AG04449 (cell line): Measurements from ENCODE around the gene DNMT1.

ENCODE experiments used
- CTCF ChIA-PET: fragments of 350-600 bp; formaldehyde crosslinking; extraction: SDS; loops from one replicate; lab custom pipeline; 2021; ENCODE audit warnings: antibody characterized with exemption; lab: Yijun Ruan, JAX
- POLR2A ChIA-PET: fragments of 400-600, 350-600 bp; formaldehyde crosslinking; extraction: SDS; loops from one replicate; lab custom pipeline; 2020; ENCODE audit warnings: antibody characterized with exemption, inconsistent platforms; lab: Yijun Ruan, JAX
- DNase-seq: peaks from one replicate; pipeline ENCODE4 v3.0.0-alpha.2; 2010; ENCODE audit warnings: low read depth, low spot score
- H3K4me3 ChIP-seq: 2 replicates; pipeline ENCODE4 v1.5.1; 2011; ENCODE audit warnings: low read depth, mild to moderate bottlenecking, control low read depth, low read length
- TF ChIP-seq, protein P1 (sequence below): IDR thresholded peaks from one replicate; pipeline ENCODE4 v1.5.1; 2011; ENCODE audit warnings: mild to moderate bottlenecking, moderate library complexity, low read length, control low read depth, inconsistent platforms; ENCODE audit not compliant: insufficient read depth; ENCODE audit errors: missing control alignments

DNMT1 gene

DNA sequence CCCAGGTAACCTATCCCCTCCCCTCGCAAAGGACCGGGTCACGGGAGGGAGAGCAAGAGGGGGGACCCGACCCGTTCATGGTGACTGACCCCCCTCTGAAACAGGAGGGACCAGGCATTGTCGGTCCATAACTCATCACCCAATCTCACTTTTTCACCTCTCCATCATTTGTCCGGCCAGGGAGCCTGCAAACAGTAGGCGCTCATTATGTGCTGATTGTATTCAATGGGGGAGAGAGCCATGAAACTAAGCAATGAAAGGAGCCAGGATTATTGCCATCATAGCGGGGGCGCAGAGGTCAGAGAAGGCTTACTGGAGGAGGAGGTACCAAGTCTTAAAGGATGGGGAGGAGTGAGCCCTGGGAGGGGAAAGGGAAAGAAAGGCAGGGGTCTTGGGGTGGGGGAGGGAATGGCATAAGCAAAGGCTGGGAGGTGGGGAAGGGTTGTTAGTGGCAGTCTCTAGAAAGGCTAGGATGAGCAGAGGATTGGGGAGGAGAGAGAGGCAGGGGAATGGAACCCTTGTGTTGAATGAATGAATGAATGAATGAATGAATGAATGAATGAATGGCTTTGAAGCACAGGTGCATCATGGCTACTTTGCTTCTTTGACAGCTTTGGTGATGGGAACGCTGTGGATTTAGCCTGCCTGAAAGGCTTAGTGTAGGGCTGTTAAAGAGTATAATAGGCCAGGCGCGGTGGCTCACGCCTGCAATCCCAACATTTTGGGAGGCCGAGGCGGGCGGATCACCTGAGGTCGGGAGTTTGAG lies 107.3 kb downstream of the DNMT1 start:
- DNase-seq = no peak
- peak overlapping the region; percentile 89 for H3K4me3 ChIP-seq
- TF ChIP-seq, protein P1, sequence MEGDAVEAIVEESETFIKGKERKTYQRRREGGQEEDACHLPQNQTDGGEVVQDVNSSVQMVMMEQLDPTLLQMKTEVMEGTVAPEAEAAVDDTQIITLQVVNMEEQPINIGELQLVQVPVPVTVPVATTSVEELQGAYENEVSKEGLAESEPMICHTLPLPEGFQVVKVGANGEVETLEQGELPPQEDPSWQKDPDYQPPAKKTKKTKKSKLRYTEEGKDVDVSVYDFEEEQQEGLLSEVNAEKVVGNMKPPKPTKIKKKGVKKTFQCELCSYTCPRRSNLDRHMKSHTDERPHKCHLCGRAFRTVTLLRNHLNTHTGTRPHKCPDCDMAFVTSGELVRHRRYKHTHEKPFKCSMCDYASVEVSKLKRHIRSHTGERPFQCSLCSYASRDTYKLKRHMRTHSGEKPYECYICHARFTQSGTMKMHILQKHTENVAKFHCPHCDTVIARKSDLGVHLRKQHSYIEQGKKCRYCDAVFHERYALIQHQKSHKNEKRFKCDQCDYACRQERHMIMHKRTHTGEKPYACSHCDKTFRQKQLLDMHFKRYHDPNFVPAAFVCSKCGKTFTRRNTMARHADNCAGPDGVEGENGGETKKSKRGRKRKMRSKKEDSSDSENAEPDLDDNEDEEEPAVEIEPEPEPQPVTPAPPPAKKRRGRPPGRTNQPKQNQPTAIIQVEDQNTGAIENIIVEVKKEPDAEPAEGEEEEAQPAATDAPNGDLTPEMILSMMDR = no peak
- ChIA-PET CTCF (no interaction called here), POLR2A (no interaction called here)

DNA sequence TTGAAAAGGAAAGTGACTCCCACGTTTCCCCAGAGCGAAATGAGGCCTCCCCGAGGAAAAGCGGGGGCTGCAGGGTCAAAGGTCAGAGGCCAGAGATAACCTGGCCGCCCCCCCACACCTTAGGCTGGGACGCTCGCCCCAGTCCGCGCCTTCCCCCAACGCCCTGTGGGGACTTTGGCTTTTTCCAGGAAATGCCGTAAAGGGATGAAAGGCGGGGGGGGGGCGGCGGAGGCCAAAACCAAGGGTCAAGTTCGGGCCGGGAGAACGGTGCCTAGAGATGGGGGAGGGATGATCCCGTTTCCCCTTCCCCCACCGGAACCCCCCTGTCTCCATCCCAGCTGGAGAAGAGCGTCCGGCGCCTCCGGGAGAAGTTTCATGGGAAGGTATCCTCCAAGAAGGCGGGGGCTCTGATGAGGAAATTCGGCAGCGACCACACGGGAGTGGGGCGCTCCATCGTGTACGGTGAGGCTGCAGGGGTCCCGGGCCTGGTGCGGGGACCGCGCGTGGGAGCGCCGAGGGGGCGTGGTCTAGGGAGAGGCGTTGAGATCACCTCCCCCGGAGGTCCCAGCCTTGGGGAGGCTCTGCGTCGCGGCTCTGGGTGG lies 108.1 kb downstream of the DNMT1 start:
- POLR2A ChIA-PET = no interaction called here
- no peak for DNase-seq
- CTCF ChIA-PET = no interaction called here
- peak overlapping the region; percentile 89 for H3K4me3 ChIP-seq
- TF ChIP-seq, protein P1 = no peak

DNA sequence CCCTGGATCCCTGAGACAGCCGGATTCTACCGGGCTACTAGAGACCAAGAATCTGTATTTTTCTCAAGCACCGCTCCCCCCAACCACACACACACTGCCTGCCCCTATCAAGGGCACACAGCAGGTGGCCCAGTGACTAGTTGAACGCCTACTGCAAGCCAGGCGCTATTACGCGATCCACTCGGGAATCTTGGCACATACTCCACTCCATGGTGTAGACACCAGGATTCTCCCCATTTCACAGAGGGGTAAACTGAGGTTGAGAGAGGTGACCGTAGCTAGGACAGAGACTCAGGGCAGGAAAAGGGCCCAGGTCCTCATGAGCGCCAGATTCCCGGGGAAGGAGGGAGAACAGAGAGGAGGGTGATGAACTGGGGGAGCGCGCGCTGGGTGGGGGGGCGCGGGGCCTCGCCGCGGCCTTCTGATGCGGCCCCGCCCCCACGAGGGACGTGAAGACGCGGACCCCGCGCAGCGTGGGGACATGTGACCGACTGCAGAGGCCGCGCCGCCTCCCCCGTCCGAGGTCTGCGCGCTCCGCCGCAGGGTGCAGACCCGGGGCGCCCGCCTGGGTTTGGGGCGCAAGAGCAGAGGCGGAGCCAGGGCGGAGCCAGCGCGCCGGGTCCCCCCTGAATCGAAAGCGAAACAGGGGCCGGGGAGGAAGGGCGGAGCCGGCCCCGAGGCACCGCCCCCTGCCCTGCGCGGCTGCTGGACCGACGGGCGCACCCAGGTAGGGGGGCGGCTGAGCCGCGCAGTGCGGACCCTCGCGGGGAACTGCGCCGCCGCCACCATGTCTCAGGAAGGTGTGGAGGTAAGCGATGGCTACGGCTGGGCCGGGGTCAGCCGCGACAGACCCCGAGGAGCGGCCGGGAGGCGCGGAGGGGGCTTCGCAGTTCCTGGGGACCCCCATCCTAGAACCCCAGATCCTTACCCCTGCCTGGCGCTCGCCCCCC lies 108.8 kb downstream of the DNMT1 start, which contains the start of gene SHFL:
TSS of gene SHFL (plus strand) at position 677 of the 950 bp plus-strand sequence. CDS start at position 788, 111 bp downstream.
- TF ChIP-seq, protein P1 = no peak
- CTCF ChIA-PET = interaction anchor here (0.9 kb wide), 1 partner anchor 143 kb away, joined by 3 read pairs; no protein-coding TSS in a partner anchor
- peak within 1 kb of the TSS; percentile 89 for H3K4me3 ChIP-seq
- POLR2A ChIA-PET = no interaction called here
- DNase-seq = no peak

DNA sequence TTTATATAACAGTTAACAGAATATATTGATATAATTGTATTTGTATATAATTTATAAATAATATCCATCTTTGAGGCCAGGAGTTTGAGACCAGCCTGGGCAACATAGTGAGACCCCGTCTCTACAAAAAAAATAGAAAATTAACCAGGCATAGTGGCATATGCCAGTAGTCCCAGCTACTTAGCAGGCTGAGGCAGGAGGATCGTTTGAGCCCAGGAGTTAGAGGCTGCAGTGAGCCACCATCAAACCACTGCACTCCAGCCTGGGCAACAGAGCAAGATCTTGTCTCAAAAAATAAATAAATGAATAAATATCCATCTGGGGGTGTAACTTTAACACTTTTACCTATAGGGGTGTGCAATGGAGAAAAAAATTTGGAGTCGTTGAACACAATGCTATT lies 110.0 kb downstream of the DNMT1 start:
- POLR2A ChIA-PET = no interaction called here
- H3K4me3 ChIP-seq = no peak overlapping the region
- CTCF ChIA-PET = interaction anchor here (0.8 to 1.2 kb wide), 2 partner anchors 57 to 165 kb away, joined by 4 read pairs; no protein-coding TSS in a partner anchor
- DNase-seq = no peak
- TF ChIP-seq, protein P1 = no peak

DNA sequence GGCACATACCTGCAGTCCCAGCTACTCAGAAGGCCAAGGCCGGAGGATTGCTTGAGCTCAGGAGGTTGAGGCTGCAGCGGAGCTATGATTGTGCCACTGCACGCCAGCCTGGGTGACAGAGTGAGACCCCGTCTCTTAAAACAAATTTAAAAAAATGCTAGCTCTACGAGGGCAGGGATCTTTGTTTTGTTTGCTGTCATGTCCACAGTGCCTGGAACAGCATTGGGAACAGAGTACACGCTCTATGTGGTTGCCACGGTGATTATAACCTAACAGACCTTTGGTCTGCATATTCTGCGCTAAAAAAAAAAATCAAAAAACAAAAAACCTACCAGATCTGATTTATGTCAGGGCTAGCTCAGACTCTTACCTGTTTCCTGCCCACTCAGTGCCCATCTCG lies 110.8 kb downstream of the DNMT1 start:
- H3K4me3 ChIP-seq = no peak overlapping the region
- CTCF ChIA-PET = interaction anchor here (0.8 to 1.3 kb wide), 5 partner anchors 13 to 303 kb away, joined by 3 to 4 read pairs (median 4); no protein-coding TSS in a partner anchor
- TF ChIP-seq, protein P1 = no peak
- DNase-seq = no peak
- POLR2A ChIA-PET = no interaction called here
